HT1080 (cell line): ENCODE data around the gene HOXB2. TPM values are rescaled to one million over a fixed set of nuclear protein-coding genes. Genes with fewer than 3 reads are reported as not detected.

Experiments used
- DNase-seq: peaks from one replicate; pipeline ENCODE4 v3.0.0-alpha.2; 2015; ENCODE audit warnings: low read depth
- total RNA-seq: library from RNA; depleted of rRNA; stranded (reverse); fragments of >200 nt; shearing (Covaris generic); gene quantifications from 2 replicates; pipeline ENCODE4 v1.2.3, GENCODE V29; 2014

HOXB2 gene
- total RNA-seq, 1 experiment from 2014 or later, result 40.1 TPM

DNA sequence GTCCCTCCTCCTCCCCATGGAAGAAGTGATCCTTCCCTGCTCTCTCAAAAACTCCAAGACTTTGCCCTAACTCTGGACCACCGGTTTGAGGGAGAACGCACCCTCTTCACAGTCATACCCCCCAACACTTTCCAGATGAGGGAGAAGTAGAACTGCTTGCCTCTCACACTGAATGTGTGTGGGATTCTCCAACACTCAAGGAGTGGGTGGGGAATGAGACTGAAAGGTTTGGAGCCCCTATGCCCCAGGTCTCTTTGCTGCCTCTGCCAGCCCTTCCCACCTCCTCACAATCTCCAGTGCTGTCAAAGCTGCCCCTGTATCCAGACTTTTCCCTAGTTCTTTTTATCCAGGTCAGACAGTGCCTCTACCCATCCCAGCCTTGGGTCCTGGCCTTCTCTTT is 21.8 kb upstream of the HOXB2 start:
- DNase-seq, result no peak

DNA sequence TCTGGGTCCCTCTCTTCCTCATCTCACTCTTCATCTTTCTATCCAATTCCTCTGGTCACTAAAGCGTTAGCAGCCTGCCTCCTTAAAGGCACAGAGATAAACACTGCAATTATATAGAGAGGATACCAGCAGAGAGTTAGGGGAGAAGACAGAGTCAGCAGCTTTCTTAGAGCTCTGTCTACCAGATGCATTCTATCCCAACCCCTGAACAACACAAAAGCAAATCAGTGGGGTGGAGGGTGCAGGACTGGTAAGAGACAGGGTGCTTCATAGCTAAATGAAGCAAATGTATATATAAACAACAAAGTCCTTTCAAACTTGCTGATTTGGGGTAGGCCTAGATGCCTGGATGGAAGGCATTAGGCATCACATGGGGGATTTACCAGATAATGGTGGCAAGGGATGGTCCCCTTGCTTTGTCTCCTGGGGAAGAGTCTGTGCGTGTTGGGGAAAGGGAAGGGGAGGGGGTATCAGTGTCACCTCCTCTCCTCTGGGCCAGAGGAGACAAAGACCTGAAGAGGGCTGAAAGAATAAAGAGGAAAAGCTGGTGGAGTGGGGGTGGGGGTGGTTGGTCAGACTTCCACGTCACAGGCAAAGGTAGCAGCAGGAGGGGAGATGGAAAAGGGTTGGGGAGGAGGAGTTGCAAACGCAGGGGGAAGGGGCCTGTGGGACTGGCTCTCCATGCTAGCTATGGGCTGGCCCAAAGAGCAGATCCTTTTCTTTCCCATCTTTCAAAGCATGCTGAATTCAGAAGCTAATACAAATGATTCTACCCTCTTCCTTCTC is 21.2 kb upstream of the HOXB2 start:
- DNase-seq, result no peak

DNA sequence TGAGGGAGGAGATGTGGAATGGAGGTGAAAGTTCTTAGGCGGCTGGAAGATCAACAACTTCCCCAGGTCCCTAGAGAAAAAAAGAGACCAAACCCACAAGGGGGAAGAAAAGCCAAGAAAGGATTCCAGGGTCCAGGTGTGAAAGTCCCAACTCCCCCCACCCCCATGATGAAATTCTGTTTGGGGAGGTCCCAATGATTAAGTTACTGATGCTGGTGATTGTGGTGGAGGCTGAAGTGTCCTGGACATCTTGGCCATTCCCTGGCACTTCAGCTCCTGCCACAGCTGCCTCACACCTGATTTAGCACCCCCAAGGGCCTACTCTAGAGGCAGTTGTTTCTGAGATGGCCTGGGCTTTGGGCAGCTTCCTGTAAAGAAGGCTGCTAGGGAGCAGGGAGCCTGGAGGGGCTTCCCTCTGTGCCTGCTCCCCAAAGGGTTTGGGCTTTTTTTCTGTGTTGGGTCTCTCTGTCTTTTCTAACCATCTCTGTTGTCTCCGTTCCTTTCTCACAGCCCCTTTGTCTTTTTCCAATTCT is 20.2 kb upstream of the HOXB2 start:
- DNase-seq, result no peak

DNA sequence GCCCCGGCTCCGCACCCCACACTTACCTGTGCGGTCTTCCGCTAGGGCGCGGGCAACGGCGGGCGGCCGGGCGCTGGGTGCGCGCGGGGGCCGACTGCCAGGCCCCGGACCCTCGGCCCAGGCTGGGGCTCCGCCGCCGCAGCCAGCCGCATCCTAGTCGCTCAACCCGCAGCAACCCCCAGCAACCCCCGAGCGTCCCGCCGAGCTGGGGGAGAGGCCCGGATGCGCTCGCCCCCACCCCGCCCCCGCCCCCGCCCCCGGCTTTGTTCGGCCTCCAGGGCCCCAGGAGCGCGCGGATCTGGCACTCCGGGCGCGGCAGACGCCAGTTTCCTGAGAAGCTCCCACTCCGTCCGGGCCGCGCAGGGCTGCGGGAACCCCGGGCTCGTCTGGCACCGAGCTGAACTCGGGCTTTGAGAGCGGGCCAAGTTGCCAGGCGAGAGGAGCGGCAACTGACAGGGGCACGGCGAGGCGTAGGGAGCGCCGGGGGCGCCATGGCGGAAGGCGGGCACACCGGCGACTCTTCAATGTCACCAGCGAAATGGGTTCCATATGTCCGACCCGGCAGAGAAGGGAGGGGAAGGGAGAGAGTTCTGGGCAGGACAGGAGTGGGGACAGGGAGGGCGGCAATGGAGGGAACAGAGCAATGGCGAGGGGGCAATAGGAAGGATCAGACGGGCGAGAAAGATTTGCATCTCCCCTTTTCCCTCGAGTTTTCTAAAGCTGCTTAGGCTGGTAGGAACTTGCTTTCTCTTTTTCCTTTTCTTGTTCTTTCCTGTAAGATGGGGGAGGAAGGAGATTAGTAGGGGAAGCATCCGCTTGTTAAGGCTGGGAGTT is 19.5 kb upstream of the HOXB2 start:
- DNase-seq, result no peak

DNA sequence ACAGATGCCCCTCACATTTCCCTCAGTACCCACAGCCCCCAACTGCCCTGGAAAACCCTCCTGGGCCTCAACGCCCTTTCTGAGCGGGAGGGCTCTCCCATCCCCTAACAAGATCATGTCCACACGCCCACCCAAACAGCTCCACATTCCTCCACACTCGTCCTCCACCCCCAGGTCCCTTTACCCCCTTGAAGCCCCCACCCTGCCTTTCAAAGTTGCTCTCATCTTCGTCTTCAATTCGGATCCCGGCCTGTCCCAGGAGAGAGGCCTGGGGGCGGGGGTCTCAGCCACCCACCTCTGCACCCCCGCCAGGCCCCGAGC is 18.9 kb upstream of the HOXB2 start:
- no peak for DNase-seq

DNA sequence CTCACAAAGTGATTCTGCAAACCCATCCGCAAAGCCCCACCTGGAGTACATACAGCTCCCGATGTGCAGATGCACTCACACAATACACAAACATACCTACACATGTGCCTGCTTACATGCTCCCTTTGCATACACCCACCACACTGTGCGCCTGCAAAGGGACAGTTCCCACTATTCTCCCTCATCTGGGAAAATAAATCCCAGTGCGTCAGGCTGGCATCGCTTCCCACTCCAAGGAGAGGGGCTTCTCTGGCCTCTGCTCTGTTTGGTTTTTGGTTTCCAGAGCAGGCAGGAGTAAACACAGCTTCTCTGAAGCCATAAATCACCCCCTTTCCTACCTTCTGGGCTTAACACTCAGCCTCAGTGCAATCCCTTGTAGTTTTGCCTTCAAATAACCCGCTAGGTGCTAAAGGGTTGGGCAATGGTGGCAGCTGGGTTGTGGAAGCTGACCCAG is 18.5 kb upstream of the HOXB2 start:
- DNase-seq, result no peak

DNA sequence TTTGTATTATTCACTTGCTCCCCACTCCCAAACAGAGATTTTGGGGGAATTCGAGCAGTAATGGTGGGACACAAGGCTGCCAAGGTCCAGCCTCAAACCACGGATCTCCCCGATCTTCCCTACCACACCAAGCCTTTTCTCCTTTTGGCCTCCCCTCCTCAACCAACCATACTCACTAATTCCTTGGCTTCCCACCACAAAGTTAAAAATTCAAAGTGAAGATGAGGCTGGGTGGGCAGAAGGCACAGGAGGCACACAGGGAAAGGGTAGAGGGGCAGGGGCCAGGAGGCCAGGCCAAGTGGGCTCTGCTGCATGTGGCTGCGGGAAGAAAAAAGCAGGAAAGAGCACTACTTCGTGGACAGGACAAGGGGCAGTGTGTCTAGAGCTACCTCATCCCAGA is 18.0 kb upstream of the HOXB2 start:
- DNase-seq, result no peak

DNA sequence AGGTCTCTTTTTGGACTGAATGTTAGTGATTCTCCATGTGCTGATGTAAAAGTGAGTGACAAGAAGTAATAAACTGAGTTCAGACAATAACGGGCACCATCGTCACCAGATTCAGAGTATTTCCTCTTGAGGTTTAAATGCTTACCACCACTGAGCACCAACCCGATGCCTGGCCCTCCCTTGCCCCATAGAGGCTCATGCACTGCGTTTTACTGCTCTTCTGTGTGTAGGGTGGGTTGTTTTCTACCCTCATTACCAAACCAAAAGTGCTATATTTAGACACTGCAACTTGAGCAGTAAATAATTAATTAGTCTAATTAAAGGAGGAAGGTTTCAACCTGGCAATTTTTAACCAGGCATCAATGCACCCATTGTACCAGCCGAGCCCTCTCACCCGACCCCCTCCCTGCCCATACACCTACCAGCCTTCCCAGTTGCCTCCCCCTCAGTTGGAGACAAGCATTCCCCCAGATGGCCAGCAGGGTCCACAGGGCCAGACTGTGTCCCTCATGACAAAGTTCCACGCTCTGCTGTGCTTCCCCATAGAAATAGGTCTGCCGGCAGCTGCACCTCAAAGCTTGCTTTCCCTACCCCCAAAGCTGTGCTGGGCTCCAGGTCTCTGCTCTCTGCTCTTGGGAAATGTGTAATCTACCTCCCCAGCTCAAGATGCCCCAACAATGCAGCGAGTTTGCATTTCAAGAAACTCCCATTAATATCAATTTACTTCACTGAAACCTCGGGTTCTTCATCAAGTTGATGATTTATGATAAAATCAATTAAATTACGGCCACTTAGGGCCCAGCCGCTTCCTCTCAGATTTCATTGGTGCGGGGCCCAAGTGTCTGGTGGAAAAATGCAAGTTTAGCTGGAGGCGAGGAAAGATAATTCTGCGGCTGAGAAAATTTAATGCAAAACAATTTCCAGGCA is 17.2 kb upstream of the HOXB2 start:
- DNase-seq, result no peak

DNA sequence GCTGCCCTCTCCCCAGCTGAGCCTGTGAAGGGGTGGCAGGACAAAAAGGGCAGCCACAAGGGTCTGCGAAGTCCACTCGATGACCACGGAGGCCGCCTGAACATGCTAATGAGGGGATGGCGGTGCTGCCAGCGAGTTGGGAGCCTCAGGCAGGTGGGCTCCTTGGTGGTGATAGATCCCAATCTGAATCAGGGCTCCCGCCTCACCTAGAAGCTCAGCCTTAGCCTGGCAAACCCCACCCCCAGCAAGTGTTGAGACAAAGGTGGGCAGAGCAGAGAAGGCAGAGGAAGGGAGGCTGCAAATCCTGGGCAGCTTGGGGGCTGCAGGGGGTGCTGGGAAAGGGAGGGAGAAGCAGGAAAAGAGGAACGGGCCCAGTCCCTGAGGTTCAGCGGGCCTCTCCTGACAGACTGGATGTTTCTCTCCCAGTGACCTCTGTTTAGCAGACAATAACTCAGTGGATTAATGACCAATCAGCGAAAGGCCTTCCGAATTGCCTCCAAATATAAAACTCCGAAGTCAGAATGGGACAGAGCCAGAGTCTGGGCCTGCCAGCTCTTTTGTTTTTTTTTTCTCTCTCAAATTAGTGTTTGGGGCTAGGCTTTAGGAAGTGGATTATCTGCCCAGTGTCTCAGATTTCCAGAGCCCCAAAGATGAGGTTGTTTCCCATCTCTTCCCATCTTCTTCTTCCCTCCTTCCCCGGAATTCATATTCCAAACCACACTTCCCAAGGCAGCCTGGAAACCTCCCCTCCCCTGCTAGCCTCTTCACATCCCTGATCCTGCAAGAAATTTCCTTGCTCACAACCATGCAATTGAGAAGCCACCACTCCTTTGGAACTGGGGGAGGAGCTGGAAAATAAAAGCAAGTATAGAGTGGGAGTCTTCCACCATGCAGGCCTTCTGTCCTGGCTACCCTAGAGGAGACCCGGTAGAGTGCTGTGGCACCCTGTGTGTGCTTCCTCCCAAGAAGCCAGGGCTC is 15.2 kb upstream of the HOXB2 start:
- no peak for DNase-seq

DNA sequence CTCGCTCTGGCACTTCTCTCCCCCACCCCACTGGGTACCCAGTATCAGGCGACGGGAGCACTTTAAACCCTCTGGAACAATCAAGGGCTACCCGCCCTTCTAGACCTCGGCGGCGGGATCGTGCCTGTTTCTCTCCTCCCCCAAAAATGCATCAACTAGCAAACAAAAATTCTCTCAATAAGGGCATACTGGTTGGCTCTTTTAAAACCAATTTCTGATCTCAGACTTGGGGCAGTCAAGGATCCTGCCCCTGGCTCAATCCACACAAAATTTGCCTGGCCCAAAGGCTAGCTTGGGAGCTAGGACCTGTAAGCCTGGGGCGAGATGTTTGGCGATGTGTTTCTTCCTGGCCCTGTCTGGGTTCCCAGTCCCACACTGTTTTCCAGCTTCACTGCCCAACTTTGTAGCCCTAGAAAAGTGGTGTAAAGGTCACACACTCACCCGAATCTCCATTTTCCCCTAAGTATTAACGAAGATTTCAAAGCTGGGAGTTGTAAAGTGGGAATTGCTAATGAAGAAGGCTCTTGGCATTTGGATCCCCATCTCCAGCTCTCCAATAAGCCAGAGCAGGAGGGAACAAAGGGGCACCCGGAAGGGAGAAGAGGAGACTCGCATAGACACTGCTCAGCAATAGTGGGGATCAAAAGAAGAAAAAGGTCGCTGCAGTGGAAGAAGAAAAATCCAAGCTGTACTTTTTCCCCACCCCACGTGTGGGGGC is 14.4 kb upstream of the HOXB2 start:
- no peak for DNase-seq

DNA sequence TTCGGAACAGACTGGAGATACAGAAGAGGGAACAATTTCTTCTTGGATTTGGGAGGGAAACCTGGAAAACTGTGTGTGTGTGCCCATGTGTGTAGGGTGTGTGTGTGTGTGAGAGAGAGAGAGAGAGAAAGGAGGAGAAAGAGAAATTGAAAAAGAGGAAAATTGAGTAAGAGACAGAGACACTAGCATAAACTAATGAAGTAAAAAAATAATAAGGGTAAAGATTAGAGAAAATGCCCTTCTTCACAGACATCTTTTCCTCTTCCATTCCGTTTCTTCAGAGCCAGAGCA is 13.9 kb upstream of the HOXB2 start:
- no peak for DNase-seq

DNA sequence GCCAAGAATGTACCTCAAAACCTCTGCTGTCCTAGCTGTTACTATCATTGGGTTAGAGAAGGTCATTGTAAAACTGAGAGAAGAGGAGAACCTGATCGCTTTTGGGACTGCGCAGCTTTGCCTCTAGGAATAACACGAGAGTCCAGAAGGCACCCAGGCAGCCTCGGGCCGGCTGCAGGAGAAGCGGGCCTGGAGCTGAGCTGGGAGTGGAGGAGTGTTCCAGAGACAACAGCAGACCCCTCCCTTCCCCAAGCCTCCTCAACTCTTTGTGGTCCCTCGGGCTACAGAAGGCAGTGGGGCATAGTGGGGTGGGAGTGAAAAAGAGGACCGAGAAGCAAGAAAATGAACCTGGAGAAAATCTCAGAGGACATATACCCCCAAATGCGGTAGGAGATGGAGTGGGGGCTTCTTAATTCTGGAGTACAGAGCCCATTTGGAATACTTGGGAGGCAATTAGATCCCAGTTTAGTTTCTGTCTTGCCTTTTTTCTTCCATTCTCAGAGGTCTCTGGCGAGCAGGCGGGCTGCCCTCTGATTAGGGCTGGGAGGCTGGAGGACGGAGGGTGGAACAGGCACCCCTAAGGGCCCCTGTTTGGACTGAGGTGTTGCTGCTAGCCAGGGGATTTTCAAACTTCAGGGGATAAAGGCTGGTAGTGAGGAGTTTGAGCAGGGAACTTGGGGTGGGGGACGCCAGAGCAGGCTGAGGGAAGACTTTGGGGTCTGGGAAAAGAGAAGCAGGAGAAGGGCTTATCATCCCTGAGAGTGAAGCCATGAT is 13.3 kb upstream of the HOXB2 start:
- DNase-seq, result no peak

DNA sequence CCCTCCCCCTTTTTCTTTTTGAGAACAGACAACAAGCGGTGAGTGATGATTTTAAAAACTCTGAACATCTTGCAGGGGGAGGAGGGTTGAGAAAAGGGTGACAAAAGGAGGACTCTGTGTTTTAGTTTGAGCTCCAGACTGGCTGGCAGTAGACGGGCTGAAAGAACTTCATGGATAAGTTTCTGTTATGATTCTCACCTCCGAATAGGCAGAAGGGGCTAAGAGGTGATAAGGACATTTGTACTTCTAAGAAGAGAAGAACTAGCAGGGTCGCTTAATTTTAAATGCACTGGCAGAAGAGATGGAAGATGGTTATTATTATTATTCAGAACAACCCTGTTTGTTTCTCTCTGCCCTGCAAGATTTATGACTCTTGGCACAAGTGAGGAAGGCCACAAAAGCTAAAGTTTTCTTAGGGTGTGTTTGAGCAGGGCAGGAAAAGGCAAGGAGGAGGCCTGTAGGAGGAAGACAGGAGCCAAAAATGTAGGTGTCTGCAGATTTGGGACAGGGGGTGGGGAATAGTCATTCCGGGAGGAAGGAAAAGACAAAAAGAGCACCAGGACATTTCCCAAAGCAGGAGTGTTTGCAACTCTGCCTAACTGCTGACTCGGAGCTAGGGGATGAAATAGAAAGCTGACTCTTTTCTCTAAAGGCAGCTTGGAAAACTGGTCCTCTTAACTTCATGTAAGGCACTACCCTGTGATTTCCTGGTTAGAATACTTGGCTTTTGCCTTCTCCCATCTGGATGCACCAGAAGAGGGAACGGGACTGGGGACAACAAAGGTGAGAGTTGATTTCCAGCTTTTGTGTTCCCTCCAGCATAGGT is 11.9 kb upstream of the HOXB2 start:
- no peak for DNase-seq

DNA sequence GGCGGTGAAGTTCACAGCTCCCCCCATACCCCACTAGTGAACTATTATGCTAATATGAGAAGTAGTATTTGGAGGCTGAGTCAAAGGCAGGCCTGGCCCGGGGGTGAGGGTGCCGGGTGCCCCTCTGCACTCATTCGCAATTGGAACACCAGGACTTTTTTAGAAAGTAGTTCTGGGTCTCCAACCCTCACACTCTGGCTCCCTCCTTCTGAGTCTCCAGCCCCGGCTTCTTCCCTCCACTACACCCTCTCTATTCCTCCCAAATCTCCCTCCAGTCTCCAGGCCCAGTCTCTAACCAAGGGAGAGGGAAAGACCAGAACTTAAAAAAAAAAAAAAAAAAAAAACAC is 11.3 kb upstream of the HOXB2 start:
- no peak for DNase-seq

DNA sequence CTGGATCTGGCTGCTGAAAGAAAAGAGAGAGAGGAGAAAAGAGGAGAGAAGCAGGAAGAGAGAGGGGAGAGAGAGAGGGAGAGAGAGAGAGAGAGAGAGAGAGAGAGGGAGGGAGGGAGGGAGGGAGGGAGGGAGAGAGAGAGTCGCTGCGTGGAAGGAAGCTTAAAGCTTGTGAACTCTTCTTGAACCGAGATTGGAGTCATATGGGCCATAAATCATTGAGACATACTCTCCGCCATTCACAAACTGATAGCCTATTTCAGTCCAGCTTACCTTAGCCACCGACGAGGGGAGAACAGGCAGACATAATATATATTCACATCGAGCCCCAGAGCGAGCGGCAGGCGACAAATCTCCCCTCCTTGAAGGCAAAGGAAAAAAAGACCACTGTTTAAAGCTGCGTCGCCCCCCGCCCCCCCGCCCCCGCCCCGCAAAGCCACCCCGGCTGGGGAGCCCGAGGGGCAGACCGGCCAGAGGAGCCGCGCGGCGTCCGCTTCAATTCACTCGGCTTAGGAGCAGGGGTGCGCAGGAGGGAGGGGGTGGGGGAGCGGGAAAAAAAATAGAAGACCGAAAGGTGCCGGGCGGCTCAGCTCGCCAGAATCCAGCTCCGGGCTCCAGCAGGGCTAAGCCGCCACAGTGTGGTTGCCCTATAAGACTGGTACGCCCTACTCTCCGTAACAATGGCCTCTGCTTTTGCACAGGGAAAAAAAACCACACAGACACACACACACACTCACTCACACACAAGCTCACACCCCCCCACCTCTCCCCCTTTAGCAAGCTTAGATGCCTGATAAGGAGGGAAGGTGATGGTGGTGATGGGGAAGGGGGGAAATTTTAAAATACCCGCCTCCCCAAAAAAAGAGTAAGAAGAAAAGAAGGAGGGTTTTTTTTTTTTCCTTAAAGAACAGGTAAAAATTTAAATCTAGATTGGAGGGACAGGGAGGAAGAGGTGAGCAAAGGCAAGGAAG is 10.6 kb upstream of the HOXB2 start:
- no peak for DNase-seq

DNA sequence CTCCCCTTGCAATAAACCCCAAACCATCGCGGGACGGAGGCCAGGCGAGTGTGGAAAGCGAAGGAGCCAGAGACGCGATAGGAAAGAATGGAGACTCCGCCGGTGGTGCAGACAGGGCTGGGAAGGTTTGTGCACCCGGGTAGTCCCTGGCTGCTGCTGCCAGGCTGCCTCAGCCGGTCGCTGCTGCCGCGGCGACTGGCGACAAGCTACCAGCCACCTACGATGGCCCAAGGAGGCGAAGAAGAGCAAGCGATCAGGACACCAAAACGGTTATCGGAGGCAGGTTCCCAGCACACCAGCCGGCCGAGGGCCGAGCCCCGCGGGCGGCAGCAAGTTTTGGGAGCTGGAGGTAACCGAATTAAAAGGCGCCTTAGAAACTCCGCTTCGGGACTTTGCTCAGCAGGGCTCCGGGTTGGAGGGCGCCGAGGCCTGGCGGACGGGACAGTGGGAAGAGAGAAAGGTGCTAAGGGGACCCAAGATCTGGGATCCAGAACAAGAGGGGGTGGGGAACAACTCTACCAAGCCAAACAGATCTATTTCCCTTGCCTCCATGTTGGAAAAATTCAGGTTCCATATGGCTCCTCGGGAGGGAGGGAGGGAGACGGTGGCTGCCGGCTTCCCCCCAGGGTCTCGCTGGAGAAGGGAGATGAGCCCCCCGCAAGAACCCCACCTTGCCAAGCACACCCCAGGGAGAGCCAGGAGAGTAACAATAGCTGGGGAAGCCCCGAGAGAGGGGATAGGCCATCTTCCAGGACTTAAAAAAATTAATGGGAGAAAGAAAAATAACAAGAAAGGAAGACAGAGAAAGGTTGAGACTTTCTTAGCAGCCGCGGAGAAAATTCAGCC is 9.7 kb upstream of the HOXB2 start:
- no peak for DNase-seq
